ENCODE results near the gene SUCLA2.

The SUCLA2 gene

GRCh38 chr13:48000559-48001113 lies 437 bp downstream of the SUCLA2 start:
- peak overlapping the region; percentile 95 for H3K4me3 ChIP-seq (ENCODE audit: insufficient read depth, low read length, poor library complexity, severe bottlenecking)
- no peaks in the 10 kb centered on the region for H3K9me2 ChIP-seq (replicated peaks; ENCODE audit: insufficient read depth, low read length)
- H3K36me3 ChIP-seq (ENCODE audit: low read length) = peaks cover under 1% of the 10 kb centered on the region; the same call in 1 of the 2 replicates
- H2AFZ ChIP-seq (ENCODE audit: low read depth, low read length, severe bottlenecking) = peak overlapping the region; percentile 90
- peak overlapping the region; percentile 71 for H3K4me2 ChIP-seq (ENCODE audit: low read depth, low read length, poor library complexity, severe bottlenecking)
- H3K9ac ChIP-seq (ENCODE audit: low read length) = peak overlapping the region; percentile 91
- H4K20me1 ChIP-seq (ENCODE audit: low read depth, low read length) = no peaks in the 10 kb centered on the region; the same call in 1 of the 2 replicates
- TF ChIP-seq EZH2phosphoT487 (conservative IDR thresholded peaks at IDR 0.05; ENCODE audit: low read length) (no peak), CTCF (IDR thresholded peaks at IDR 0.05; ENCODE audit: insufficient read depth, low read length, poor library complexity, severe bottlenecking) (no peak)
- peaks cover 52% of the 10 kb centered on the region for H3K79me2 ChIP-seq (ENCODE audit: insufficient read depth, low read length)
- H3F3A ChIP-seq (ENCODE audit: insufficient read depth) = peaks cover 3% of the 10 kb centered on the region
- peak overlapping the region; percentile 25; the same call in 1 of the 2 replicates for H3K27ac ChIP-seq (ENCODE audit: low read depth, low read length)
- no peaks in the 10 kb centered on the region for H3K27me3 ChIP-seq (ENCODE audit: low read length)
- no peaks in the 10 kb centered on the region for H3K9me3 ChIP-seq (ENCODE audit: insufficient read depth, low read length)

GRCh38 chr13:47999973-48000372 lies 1.1 kb downstream of the SUCLA2 start:
- Histone ChIP-seq H3K9me3 (ENCODE audit: insufficient read depth, low read length) (no peaks in the 10 kb centered on the region), H2AFZ (ENCODE audit: low read depth, low read length, severe bottlenecking) (no peak overlapping the region), H4K20me1 (ENCODE audit: low read depth, low read length) (no peaks in the 10 kb centered on the region; the same call in 1 of the 2 replicates), H3K4me2 (ENCODE audit: low read depth, low read length, poor library complexity, severe bottlenecking) (peak overlapping the region; percentile 71), H3K27me3 (ENCODE audit: low read length) (no peaks in the 10 kb centered on the region), H3K9me2 (replicated peaks; ENCODE audit: insufficient read depth, low read length) (no peaks in the 10 kb centered on the region), H3K36me3 (ENCODE audit: low read length) (peaks cover 6% of the 10 kb centered on the region; the same call in 1 of the 2 replicates), H3K27ac (ENCODE audit: low read depth, low read length) (no peak overlapping the region), H3K4me3 (ENCODE audit: insufficient read depth, low read length, poor library complexity, severe bottlenecking) (peak overlapping the region; percentile 95), H3K79me2 (ENCODE audit: insufficient read depth, low read length) (peaks cover 59% of the 10 kb centered on the region), H3F3A (ENCODE audit: insufficient read depth) (peaks cover 3% of the 10 kb centered on the region), H3K9ac (ENCODE audit: low read length) (peak overlapping the region; percentile 91)
- TF ChIP-seq CTCF (IDR thresholded peaks at IDR 0.05; ENCODE audit: insufficient read depth, low read length, poor library complexity, severe bottlenecking) (no peak), EZH2phosphoT487 (conservative IDR thresholded peaks at IDR 0.05; ENCODE audit: low read length) (no peak)

- TF ChIP-seq CTCF (IDR thresholded peaks at IDR 0.05; ENCODE audit: insufficient read depth, low read length, poor library complexity, severe bottlenecking) (no peak), EZH2phosphoT487 (conservative IDR thresholded peaks at IDR 0.05; ENCODE audit: low read length) (no peak)
- Histone ChIP-seq H3K79me2 (ENCODE audit: insufficient read depth, low read length) (peaks cover 76% of the 10 kb centered on the region), H3K9me3 (ENCODE audit: insufficient read depth, low read length) (no peaks in the 10 kb centered on the region), H3K9ac (ENCODE audit: low read length) (no peak overlapping the region), H4K20me1 (ENCODE audit: low read depth, low read length) (no peaks in the 10 kb centered on the region; the same call in 1 of the 2 replicates), H3F3A (ENCODE audit: insufficient read depth) (no peaks in the 10 kb centered on the region; the same call in 1 of the 2 replicates), H2AFZ (ENCODE audit: low read depth, low read length, severe bottlenecking) (no peak overlapping the region), H3K4me3 (ENCODE audit: insufficient read depth, low read length, poor library complexity, severe bottlenecking) (no peak overlapping the region), H3K9me2 (replicated peaks; ENCODE audit: insufficient read depth, low read length) (no peaks in the 10 kb centered on the region), H3K27me3 (ENCODE audit: low read length) (no peaks in the 10 kb centered on the region), H3K27ac (ENCODE audit: low read depth, low read length) (no peak overlapping the region), H3K36me3 (ENCODE audit: low read length) (peaks cover 12% of the 10 kb centered on the region; the same call in 1 of the 2 replicates), H3K4me2 (ENCODE audit: low read depth, low read length, poor library complexity, severe bottlenecking) (peak overlapping the region; percentile 18)
These were observed 3.7 kb downstream of the SUCLA2 start for GRCh38 chr13:47997384-47997783.
